Type B pancreatic cell (in vitro differentiated cells): Measurements from ENCODE around the gene INPP5K. TPM values are rescaled to one million over a fixed set of nuclear protein-coding genes. Genes with fewer than 3 reads are reported as not detected.

Experiments
- DNase-seq: peaks from one replicate; pipeline ENCODE4 v3.0.0; 2021; ENCODE audit warnings: mixed read lengths; ENCODE audit not compliant: unreplicated experiment; ENCODE audit errors: extremely low spot score
- H3K27ac Mint-ChIP-seq: 2 replicates; pipeline ENCODE4 v1.8.0; 2021; ENCODE audit warnings: mild to moderate bottlenecking, mixed read lengths
- H3K27me3 Mint-ChIP-seq: 2 replicates; pipeline ENCODE4 v1.8.0; 2021; ENCODE audit warnings: mixed read lengths
- H3K36me3 Mint-ChIP-seq: 2 replicates; pipeline ENCODE4 v1.8.0; 2021; ENCODE audit warnings: mixed read lengths
- H3K4me1 Mint-ChIP-seq: one replicate; pipeline ENCODE4 v1.8.0; 2021; ENCODE audit warnings: mixed read lengths; ENCODE audit not compliant: unreplicated experiment
- H3K4me3 Mint-ChIP-seq: 2 replicates; pipeline ENCODE4 v1.8.0; 2021; ENCODE audit warnings: mild to moderate bottlenecking, mixed read lengths
- H3K9me3 Mint-ChIP-seq: 2 replicates; pipeline ENCODE4 v1.8.0; 2021; ENCODE audit warnings: mixed read lengths
- CTCF ChIP-seq: fragments of 200-600 bp; sonication (generic); conservative IDR thresholded peaks from 2 replicates; pipeline ENCODE4 v1.5.0; 2021; ENCODE audit warnings: antibody characterized with exemption, mild to moderate bottlenecking
- total RNA-seq: library from RNA; stranded (reverse); gene quantifications from 2 replicates; pipeline ENCODE4 v1.2.1, GENCODE V29; 2021; ENCODE audit warnings: low replicate concordance

INPP5K gene
- total RNA-seq, 1 donor from 2014 or later: 21.2 TPM

- Mint-ChIP-seq H3K9me3 (no peaks in the 10 kb centered on the region), H3K4me1 (peaks cover 36% of the 10 kb centered on the region), H3K27me3 (no peaks in the 10 kb centered on the region), H3K4me3 (peak overlapping the region; percentile 65), H3K27ac (peak overlapping the region; percentile 98), H3K36me3 (peaks cover 9% of the 10 kb centered on the region)
- TF ChIP-seq CTCF: no peak
- DNase-seq: no peak
Observed at GRCh38 chr17:1557355-1558095, 41.1 kb upstream of the INPP5K start.

GRCh38 chr17:1555651-1556471 lies 39.4 kb upstream of the INPP5K start:
- no peaks in the 10 kb centered on the region for H3K9me3 Mint-ChIP-seq
- no peak overlapping the region for H3K4me3 Mint-ChIP-seq
- H3K27ac Mint-ChIP-seq: peak overlapping the region; percentile 26
- H3K36me3 Mint-ChIP-seq: peaks cover 7% of the 10 kb centered on the region
- DNase-seq: no peak
- H3K27me3 Mint-ChIP-seq: no peaks in the 10 kb centered on the region
- H3K4me1 Mint-ChIP-seq: peaks cover 28% of the 10 kb centered on the region
- no peak for TF ChIP-seq CTCF

- Mint-ChIP-seq H3K27me3 (no peaks in the 10 kb centered on the region), H3K9me3 (no peaks in the 10 kb centered on the region), H3K4me1 (peaks cover 22% of the 10 kb centered on the region), H3K36me3 (peaks cover 14% of the 10 kb centered on the region), H3K27ac (peak overlapping the region; percentile 69), H3K4me3 (no peak overlapping the region)
- no peak for DNase-seq
- TF ChIP-seq CTCF: no peak
Observed at GRCh38 chr17:1554751-1555540, 38.5 kb upstream of the INPP5K start.

GRCh38 chr17:1553354-1554266 lies 37.2 kb upstream of the INPP5K start:
- TF ChIP-seq CTCF: no peak
- H3K4me1 Mint-ChIP-seq: peaks cover 17% of the 10 kb centered on the region
- no peaks in the 10 kb centered on the region for H3K27me3 Mint-ChIP-seq
- no peaks in the 10 kb centered on the region for H3K9me3 Mint-ChIP-seq
- H3K36me3 Mint-ChIP-seq: peaks cover 16% of the 10 kb centered on the region
- H3K27ac Mint-ChIP-seq: peak overlapping the region; percentile 31
- no peak for DNase-seq
- no peak overlapping the region for H3K4me3 Mint-ChIP-seq

DNA sequence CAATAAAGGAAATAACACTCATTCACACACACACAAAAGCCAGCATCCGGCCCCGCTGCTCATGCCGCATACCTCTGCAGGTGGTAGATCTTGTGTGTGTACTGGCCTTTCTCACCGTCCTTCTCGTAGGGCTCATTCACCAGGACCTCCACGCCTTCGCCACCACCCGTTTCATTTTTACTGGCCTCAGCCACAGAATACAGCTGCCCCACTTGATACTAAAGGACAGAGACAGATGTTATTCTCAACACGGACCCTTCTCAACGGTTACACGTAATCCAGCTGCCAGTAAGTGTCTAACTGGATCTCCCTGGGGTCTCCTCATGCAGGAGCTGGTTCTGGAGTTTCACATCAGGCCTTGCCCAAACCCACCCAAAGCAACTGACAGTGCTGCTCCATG lies 36.5 kb upstream of the INPP5K start:
- Mint-ChIP-seq H3K36me3 (peaks cover 16% of the 10 kb centered on the region), H3K9me3 (no peaks in the 10 kb centered on the region), H3K27me3 (no peaks in the 10 kb centered on the region), H3K4me3 (no peak overlapping the region), H3K4me1 (peaks cover 17% of the 10 kb centered on the region), H3K27ac (no peak overlapping the region)
- TF ChIP-seq CTCF: no peak
- no peak for DNase-seq
